SW480 (cell line): ENCODE results near the gene CAMTA1.

Experiments
- DNase-seq: peaks from one replicate; pipeline ENCODE4 v3.0.0-alpha.2; 2016; ENCODE audit warnings: low spot score

The CAMTA1 gene

GRCh38 chr1:6928106-6928885 lies 143.0 kb downstream of the CAMTA1 start:
- DNase-seq = no peak

GRCh38 chr1:6930732-6931300 lies 145.6 kb downstream of the CAMTA1 start:
- no peak for DNase-seq

GRCh38 chr1:6935361-6935883 lies 150.2 kb downstream of the CAMTA1 start:
- DNase-seq = no peak

- DNase-seq = no peak
Observed at GRCh38 chr1:6935911-6936690, 150.8 kb downstream of the CAMTA1 start.

- DNase-seq = no peak
Observed at GRCh38 chr1:6937048-6937447, 151.8 kb downstream of the CAMTA1 start.

GRCh38 chr1:6939363-6939762 lies 154.1 kb downstream of the CAMTA1 start:
- no peak for DNase-seq

GRCh38 chr1:6941786-6942185 lies 156.5 kb downstream of the CAMTA1 start:
- DNase-seq = no peak

- no peak for DNase-seq
Observed at GRCh38 chr1:6942990-6943389, 157.7 kb downstream of the CAMTA1 start.

- no peak for DNase-seq
Observed at GRCh38 chr1:6944434-6944833, 159.2 kb downstream of the CAMTA1 start.

GRCh38 chr1:6947952-6948351 lies 162.7 kb downstream of the CAMTA1 start:
- DNase-seq = no peak

GRCh38 chr1:6948416-6948815 lies 163.2 kb downstream of the CAMTA1 start:
- DNase-seq = no peak

GRCh38 chr1:6948861-6949260 lies 163.6 kb downstream of the CAMTA1 start:
- DNase-seq = no peak

GRCh38 chr1:6950001-6950765 lies 164.9 kb downstream of the CAMTA1 start:
- DNase-seq = no peak

GRCh38 chr1:6951536-6951935 lies 166.3 kb downstream of the CAMTA1 start:
- DNase-seq = no peak

GRCh38 chr1:6953216-6953615 lies 168.0 kb downstream of the CAMTA1 start:
- no peak for DNase-seq

GRCh38 chr1:6953907-6954364 lies 168.7 kb downstream of the CAMTA1 start:
- DNase-seq = no peak

GRCh38 chr1:6954591-6954990 lies 169.3 kb downstream of the CAMTA1 start:
- DNase-seq = no peak

- no peak for DNase-seq
Observed at GRCh38 chr1:6955357-6956094, 170.3 kb downstream of the CAMTA1 start.

- DNase-seq = peak; percentile 13
Observed at GRCh38 chr1:6956488-6957159, 171.4 kb downstream of the CAMTA1 start.

- no peak for DNase-seq
Observed at GRCh38 chr1:6957341-6957740, 172.1 kb downstream of the CAMTA1 start.
